Measurements from ENCODE around the gene FRMPD4. TPM values are rescaled to one million over a fixed set of nuclear protein-coding genes. Genes with fewer than 3 reads are reported as not detected.

Gene FRMPD4
- total RNA-seq, 1 donor: 3.9 TPM

GRCh38 chrX:12197030-12197429 is 58.8 kb downstream of the FRMPD4 start:
- no peak for TF ChIP-seq CTCF (IDR thresholded peaks at IDR 0.05; ENCODE audit: insufficient read depth, low read depth, low read length)
- H3K4me3 ChIP-seq (ENCODE audit: low read depth, low read length): no peak overlapping the region
- DNase-seq (ENCODE audit: low read depth): no peak

GRCh38 chrX:12206413-12206812 is 68.1 kb downstream of the FRMPD4 start:
- TF ChIP-seq CTCF (IDR thresholded peaks at IDR 0.05; ENCODE audit: insufficient read depth, low read depth, low read length): no peak
- H3K4me3 ChIP-seq (ENCODE audit: low read depth, low read length): no peak overlapping the region
- DNase-seq (ENCODE audit: low read depth): no peak

- peak; percentile 67 for DNase-seq (ENCODE audit: low read depth)
- H3K4me3 ChIP-seq (ENCODE audit: low read depth, low read length): no peak overlapping the region
- TF ChIP-seq CTCF (IDR thresholded peaks at IDR 0.05; ENCODE audit: insufficient read depth, low read depth, low read length): no peak
Measured at GRCh38 chrX:12210196-12210815, 72.0 kb downstream of the FRMPD4 start.

- no peak overlapping the region for H3K4me3 ChIP-seq (ENCODE audit: low read depth, low read length)
- TF ChIP-seq CTCF (IDR thresholded peaks at IDR 0.05; ENCODE audit: insufficient read depth, low read depth, low read length): no peak
- peak; percentile 31 for DNase-seq (ENCODE audit: low read depth)
Measured at GRCh38 chrX:12210971-12211370, 72.7 kb downstream of the FRMPD4 start.

- no peak overlapping the region for H3K4me3 ChIP-seq (ENCODE audit: low read depth, low read length)
- no peak for TF ChIP-seq CTCF (IDR thresholded peaks at IDR 0.05; ENCODE audit: insufficient read depth, low read depth, low read length)
- no peak for DNase-seq (ENCODE audit: low read depth)
Measured at GRCh38 chrX:12223650-12224049, 85.4 kb downstream of the FRMPD4 start.

- H3K4me3 ChIP-seq (ENCODE audit: low read depth, low read length): no peak overlapping the region
- no peak for TF ChIP-seq CTCF (IDR thresholded peaks at IDR 0.05; ENCODE audit: insufficient read depth, low read depth, low read length)
- DNase-seq (ENCODE audit: low read depth): peak; percentile 33
Measured at GRCh38 chrX:12225107-12225506, 86.8 kb downstream of the FRMPD4 start.

All from fibroblast of villous mesenchyme (primary cell).